HUES64 (cell line): ENCODE data around the gene RFT1.
"Not testable (repeated sequence)": the region's sequence is repeated elsewhere in the genome, so short reads cannot be mapped to it uniquely, and the experiment has no call there.

Source experiments
- H3K27ac ChIP-seq: 2 replicates; pipeline ENCODE4 v1.7.0; 2013; ENCODE audit warnings: low read depth, low read length, inconsistent platforms
- H3K27me3 ChIP-seq: 2 replicates; pipeline ENCODE4 v1.6.1; 2013; ENCODE audit warnings: mild to moderate bottlenecking, low read length; ENCODE audit not compliant: insufficient read depth
- H3K36me3 ChIP-seq: 2 replicates; pipeline ENCODE4 v1.6.1; 2013; ENCODE audit warnings: mild to moderate bottlenecking, low read length; ENCODE audit not compliant: insufficient read depth
- H3K4me1 ChIP-seq: 2 replicates; pipeline ENCODE4 v1.6.1; 2013; ENCODE audit warnings: mild to moderate bottlenecking, low read length, moderate library complexity; ENCODE audit not compliant: insufficient read depth
- H3K4me3 ChIP-seq: 2 replicates; pipeline ENCODE4 v1.5.1; 2013; ENCODE audit warnings: mild to moderate bottlenecking, low read length, moderate library complexity
- H3K9ac ChIP-seq: 2 replicates; pipeline ENCODE4 v1.6.1; 2013; ENCODE audit warnings: mild to moderate bottlenecking, low read depth, low read length
- H3K9me3 ChIP-seq: 2 replicates; pipeline ENCODE4 v1.6.1; 2013; ENCODE audit warnings: low read depth, low read length; ENCODE audit not compliant: insufficient read depth
- WGBS: fragments of 150-250, 120-280 bp; methylation state at CpG from one replicate; pipeline ENCODE4 v1.1.7; 2013; ENCODE audit warnings: missing lambda C conversion rate; 5-methylcytosine and 5-hydroxymethylcytosine counted together

Gene RFT1

GRCh38 chr3:53154881-53155285, 24.6 kb upstream of the RFT1 start:
- Histone ChIP-seq H3K27ac (no peak overlapping the region), H3K4me1 (peaks cover 11% of the 10 kb centered on the region; the same call in 1 of the 2 replicates), H3K9ac (no peak overlapping the region), H3K9me3 (no peaks in the 10 kb centered on the region), H3K4me3 (no peak overlapping the region), H3K36me3 (no peaks in the 10 kb centered on the region), H3K27me3 (peaks cover under 1% of the 10 kb centered on the region; the same call in 1 of the 2 replicates)
- 85% methylated on average over 4 of the region's 4 CpGs for WGBS

- no peaks in the 10 kb centered on the region for H3K9me3 ChIP-seq
- no peak overlapping the region for H3K27ac ChIP-seq
Observed at GRCh38 chr3:53153980-53154379, 23.7 kb upstream of the RFT1 start.

GRCh38 chr3:53153264-53153823, 23.1 kb upstream of the RFT1 start:
- Histone ChIP-seq H3K27me3 (no peaks in the 10 kb centered on the region), H3K27ac (no peak overlapping the region)
- 89% methylated on average over 3 of the region's 3 CpGs for WGBS

More at GRCh38 chr3:53153980-53154379, 23.7 kb upstream of the RFT1 start:
- no peak overlapping the region for H3K4me3 ChIP-seq
- H3K9ac ChIP-seq: no peak overlapping the region
- H3K4me1 ChIP-seq: 0 out of 2 replicates have a peak, but pooled peaks cover 5% of the 10 kb centered on the region
- H3K36me3 ChIP-seq: no peaks in the 10 kb centered on the region
- 87% methylated on average over 5 of the region's 6 CpGs for WGBS
- H3K27me3 ChIP-seq: no peaks in the 10 kb centered on the region

GRCh38 chr3:53151870-53152660, 21.8 kb upstream of the RFT1 start:
- no peaks in the 10 kb centered on the region for H3K9me3 ChIP-seq
- H3K4me3 ChIP-seq: no peak overlapping the region
- no peak overlapping the region for H3K9ac ChIP-seq
- H3K4me1 ChIP-seq: 0 out of 2 replicates have a peak, but pooled peaks cover 2% of the 10 kb centered on the region
- whole genome bisulfite sequencing: 92% methylated on average over 20 of the region's 20 CpGs
- H3K27ac ChIP-seq: no peak overlapping the region
- no peaks in the 10 kb centered on the region for H3K27me3 ChIP-seq
- H3K36me3 ChIP-seq: no peaks in the 10 kb centered on the region

More at GRCh38 chr3:53153264-53153823, 23.1 kb upstream of the RFT1 start:
- Histone ChIP-seq H3K9me3 (no peaks in the 10 kb centered on the region), H3K4me1 (0 out of 2 replicates have a peak, but pooled peaks cover 5% of the 10 kb centered on the region), H3K36me3 (no peaks in the 10 kb centered on the region), H3K9ac (no peak overlapping the region), H3K4me3 (no peak overlapping the region)

GRCh38 chr3:53151465-53151864, 21.2 kb upstream of the RFT1 start:
- Histone ChIP-seq H3K27ac (no peak overlapping the region), H3K27me3 (no peaks in the 10 kb centered on the region), H3K36me3 (no peaks in the 10 kb centered on the region), H3K9me3 (no peaks in the 10 kb centered on the region), H3K9ac (no peak overlapping the region), H3K4me1 (no peaks in the 10 kb centered on the region), H3K4me3 (no peak overlapping the region)
- 83% methylated on average over 5 of the region's 5 CpGs for WGBS

GRCh38 chr3:53151086-53151438, 20.8 kb upstream of the RFT1 start:
- not testable (repeated sequence) for H3K4me3 ChIP-seq, H3K9me3 ChIP-seq, H3K27ac ChIP-seq, H3K9ac ChIP-seq, H3K27me3 ChIP-seq, H3K4me1 ChIP-seq, H3K36me3 ChIP-seq
- WGBS: 95% methylated on average over 9 of the region's 9 CpGs

- 91% methylated on average over 7 of the region's 7 CpGs for WGBS
- Histone ChIP-seq H3K36me3 (no peaks in the 10 kb centered on the region), H3K9me3 (no peaks in the 10 kb centered on the region), H3K4me3 (no peak overlapping the region), H3K9ac (no peak overlapping the region), H3K27me3 (no peaks in the 10 kb centered on the region), H3K4me1 (no peaks in the 10 kb centered on the region), H3K27ac (no peak overlapping the region)
Observed at GRCh38 chr3:53150247-53151085, 20.2 kb upstream of the RFT1 start.

GRCh38 chr3:53149699-53150098, 19.5 kb upstream of the RFT1 start:
- Histone ChIP-seq H3K9ac (no peak overlapping the region), H3K4me1 (no peaks in the 10 kb centered on the region), H3K36me3 (no peaks in the 10 kb centered on the region), H3K27ac (no peak overlapping the region), H3K27me3 (no peaks in the 10 kb centered on the region), H3K9me3 (no peaks in the 10 kb centered on the region), H3K4me3 (no peak overlapping the region)
- 93% methylated on average over 4 of the region's 4 CpGs for WGBS

- no peak overlapping the region for H3K27ac ChIP-seq
- no peaks in the 10 kb centered on the region for H3K36me3 ChIP-seq
- no peak overlapping the region for H3K9ac ChIP-seq
- H3K9me3 ChIP-seq: no peaks in the 10 kb centered on the region
- no peaks in the 10 kb centered on the region for H3K27me3 ChIP-seq
- H3K4me1 ChIP-seq: no peaks in the 10 kb centered on the region
- no peak overlapping the region for H3K4me3 ChIP-seq
- 86% methylated on average over 13 of the region's 13 CpGs for WGBS
Observed at GRCh38 chr3:53149006-53149690, 18.9 kb upstream of the RFT1 start.

GRCh38 chr3:53147903-53148400, 17.7 kb upstream of the RFT1 start:
- H3K4me3 ChIP-seq: no peak overlapping the region
- WGBS: 97% methylated on average over 2 of the region's 2 CpGs
- H3K27me3 ChIP-seq: no peaks in the 10 kb centered on the region
- H3K9ac ChIP-seq: no peak overlapping the region
- H3K4me1 ChIP-seq: no peaks in the 10 kb centered on the region
- H3K9me3 ChIP-seq: no peaks in the 10 kb centered on the region
- no peak overlapping the region for H3K27ac ChIP-seq
- H3K36me3 ChIP-seq: no peaks in the 10 kb centered on the region
